Epithelial cell of proximal tubule (primary cell): ENCODE results near the gene CD27. TPM values are rescaled to one million over a fixed set of nuclear protein-coding genes. Genes with fewer than 3 reads are reported as not detected.
"Not testable (repeated sequence)": the region's sequence is repeated elsewhere in the genome, so short reads cannot be mapped to it uniquely, and the experiment has no call there.

Experiments
- DNase-seq: peaks from one replicate; pipeline ENCODE4 v3.0.0-alpha.2; 2011; ENCODE audit warnings: low read depth
- H3K4me3 ChIP-seq: 2 replicates; pipeline ENCODE4 v1.5.1; 2011; ENCODE audit warnings: low read depth, mild to moderate bottlenecking, low read length
- CTCF ChIP-seq: conservative IDR thresholded peaks from 2 replicates; pipeline ENCODE4 v1.5.1; 2012; ENCODE audit warnings: low read depth, mild to moderate bottlenecking, low read length
- total RNA-seq: library from RNA; depleted of rRNA; stranded (reverse); fragments of >200 nt; gene quantifications from 2 replicates; pipeline ENCODE4 v1.2.3, GENCODE V29; 2015

The CD27 gene
- total RNA-seq, 1 donor from 2014 or later = not detected

DNA sequence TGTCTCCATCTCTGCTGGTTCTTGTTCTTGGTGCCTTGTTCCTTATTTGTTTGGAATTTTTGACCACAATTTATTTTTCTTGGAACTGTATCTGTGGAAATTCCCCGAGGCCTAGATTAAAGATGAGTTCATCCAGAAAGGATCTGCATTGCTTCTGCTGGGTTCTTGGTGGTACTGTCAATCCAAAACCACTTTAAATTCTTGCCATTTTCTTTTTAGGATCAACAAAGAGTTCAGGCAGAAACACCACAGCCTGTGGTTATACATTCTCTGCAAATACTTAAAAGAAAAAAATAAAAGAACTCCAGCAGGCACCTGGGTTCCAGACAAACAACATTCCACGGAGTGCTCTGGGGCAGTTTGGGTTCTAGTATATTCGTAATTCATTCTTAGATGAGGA is 31.7 kb downstream of the CD27 start:
- DNase-seq = no peak
- no peak overlapping the region for H3K4me3 ChIP-seq
- TF ChIP-seq CTCF = no peak

DNA sequence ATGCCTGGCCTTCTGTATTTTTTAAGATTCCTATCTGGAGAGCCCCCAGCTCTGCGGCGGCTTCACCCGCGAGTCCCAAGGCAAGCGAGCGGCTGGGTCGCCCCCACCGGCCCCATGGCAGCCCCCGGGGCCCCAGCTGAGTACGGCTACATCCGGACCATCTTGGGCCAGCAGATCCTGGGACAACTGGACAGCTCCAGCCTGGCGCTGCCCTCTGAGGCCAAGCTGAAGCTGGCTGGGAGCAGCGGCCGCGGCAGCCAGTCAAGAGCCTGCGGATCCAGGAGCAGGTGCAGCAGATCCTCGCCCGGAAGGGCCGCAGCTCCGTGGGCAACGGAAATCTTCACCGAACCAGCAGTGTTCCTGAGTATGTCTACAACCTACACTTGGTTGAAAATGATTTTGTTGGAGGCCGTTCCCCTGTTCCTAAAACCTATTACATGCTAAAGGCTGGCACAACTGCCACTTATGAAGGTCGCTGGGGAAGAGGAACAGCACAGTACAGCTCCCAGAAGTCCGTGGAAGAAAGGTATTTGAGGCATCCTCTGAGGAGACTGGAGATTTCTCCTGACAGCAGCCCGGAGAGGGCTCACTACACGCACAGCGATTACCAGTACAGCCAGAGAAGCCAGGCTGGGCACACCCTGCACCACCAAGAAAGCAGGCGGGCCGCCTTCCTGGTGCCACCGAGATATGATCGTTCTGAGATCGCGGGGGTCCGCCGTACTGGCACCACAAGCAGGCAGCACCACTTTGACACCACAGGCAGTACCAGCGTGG is 33.0 kb downstream of the CD27 start:
- DNase-seq, H3K4me3 ChIP-seq: not testable (repeated sequence)

DNA sequence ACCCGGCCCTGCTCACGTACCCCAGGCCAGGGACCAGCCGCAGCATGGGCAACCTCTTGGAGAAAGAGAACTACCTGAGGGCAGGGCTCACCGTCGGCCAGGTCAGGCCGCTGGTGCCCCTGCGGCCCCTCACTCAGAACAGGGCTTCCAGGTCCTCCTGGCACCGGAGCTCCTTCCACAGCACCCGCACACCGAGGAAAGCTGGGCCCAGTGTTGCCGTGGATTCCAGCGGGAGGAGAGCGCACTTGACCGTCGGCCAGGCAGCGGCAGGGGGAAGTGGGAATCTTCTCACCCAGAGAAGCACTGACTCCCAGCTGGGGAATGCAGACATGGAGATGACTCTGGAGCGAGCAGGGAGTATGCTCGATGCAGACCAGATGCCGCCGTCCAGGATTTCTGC is 33.7 kb downstream of the CD27 start:
- TF ChIP-seq CTCF = no peak
- H3K4me3 ChIP-seq = no peak overlapping the region
- no peak for DNase-seq

DNA sequence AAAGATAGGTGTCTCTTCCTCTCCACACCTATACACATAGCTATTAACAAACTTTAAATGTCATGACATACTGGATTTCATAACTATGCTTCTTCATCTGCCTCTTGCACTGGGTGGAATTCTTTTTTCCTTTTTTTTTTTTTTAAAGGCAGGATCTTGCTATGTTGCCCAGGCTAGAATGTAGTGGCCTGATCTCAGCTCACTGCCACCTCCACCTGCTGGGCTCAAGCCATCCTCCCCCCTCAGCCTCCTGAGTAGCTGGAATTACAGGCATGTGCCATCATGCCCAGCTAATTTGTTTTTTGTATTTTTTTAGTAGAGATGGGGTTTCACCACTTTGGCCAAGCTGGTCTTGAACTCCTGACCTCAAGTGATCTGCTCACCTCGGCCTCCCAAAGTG is 43.5 kb downstream of the CD27 start:
- no peak for TF ChIP-seq CTCF
- no peak for DNase-seq
- no peak overlapping the region for H3K4me3 ChIP-seq

- H3K4me3 ChIP-seq = no peak overlapping the region
- no peak for DNase-seq
- TF ChIP-seq CTCF = no peak
These were observed 44.7 kb downstream of the CD27 start for GRCh38 chr12:6489449-6489848.

DNA sequence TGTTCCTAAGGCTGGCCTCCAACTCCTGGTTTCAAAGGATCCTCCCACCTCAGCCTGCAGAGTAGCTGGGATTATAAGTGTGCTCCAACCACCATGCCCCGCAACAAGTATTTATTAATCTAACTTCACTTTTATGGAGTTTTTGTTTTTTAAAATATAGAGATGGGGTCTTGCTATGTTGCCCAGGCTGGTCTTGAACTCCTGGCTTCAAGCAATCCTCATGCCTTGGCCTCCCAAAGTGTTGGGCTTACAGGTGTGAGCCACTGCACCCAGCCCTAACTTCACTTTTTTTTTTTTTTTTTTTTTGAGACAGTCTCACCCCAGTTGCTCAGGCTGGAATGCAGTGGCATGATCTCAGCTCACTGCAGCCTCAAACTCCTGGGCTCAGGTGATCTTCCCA is 45.9 kb downstream of the CD27 start:
- not testable (repeated sequence) for DNase-seq, H3K4me3 ChIP-seq

- TF ChIP-seq CTCF = no peak
- peak; percentile 41 for DNase-seq
- peak within 1 kb of the TSS; percentile 99 for H3K4me3 ChIP-seq
These were observed 48.2 kb downstream of the CD27 start, which contains the start of gene MRPL51 for GRCh38 chr12:6492838-6493496. TSS of gene MRPL51 (minus strand) at chr12:6493262. CDS start at chr12:6493136, 126 bp downstream.
